ENCODE data around the gene GMCL1. TPM values are rescaled to one million over a fixed set of nuclear protein-coding genes. Genes with fewer than 3 reads are reported as not detected.

Gene GMCL1
- total RNA-seq, 1 donor from 2014 or later = 13.0 TPM

- no peak overlapping the region for H3K27ac Mint-ChIP-seq
- POLR2A ChIA-PET = no interaction called here
- no peaks in the 10 kb centered on the region for H3K9me3 Mint-ChIP-seq
These were observed 17.0 kb downstream of the GMCL1 start for GRCh38 chr2:69846182-69847067.

GRCh38 chr2:69847068-69847828, 17.8 kb downstream of the GMCL1 start:
- ATAC-seq (ENCODE audit: low read depth) = no peak
- Mint-ChIP-seq H3K9me3 (no peaks in the 10 kb centered on the region), H3K27me3 (no peaks in the 10 kb centered on the region), H3K36me3 (ENCODE audit: low read depth) (peaks cover 55% of the 10 kb centered on the region), H3K4me3 (no peak overlapping the region), H3K4me1 (no peaks in the 10 kb centered on the region), H3K27ac (no peak overlapping the region)
- ChIA-PET POLR2A (no interaction called here), CTCF (interaction anchor here (0.9 kb wide), 1 partner anchor 123 kb away, joined by 3 read pairs; no protein-coding TSS in a partner anchor)
- intact Hi-C loops (cut with micrococcal nuclease) = no loop called here
- no peak for DNase-seq
- no peak for TF ChIP-seq CTCF (IDR thresholded peaks at IDR 0.05)

More at GRCh38 chr2:69846182-69847067, 17.0 kb downstream of the GMCL1 start:
- no peaks in the 10 kb centered on the region for H3K27me3 Mint-ChIP-seq
- peaks cover 55% of the 10 kb centered on the region for H3K36me3 Mint-ChIP-seq (ENCODE audit: low read depth)
- no peaks in the 10 kb centered on the region for H3K4me1 Mint-ChIP-seq
- intact Hi-C loops (cut with micrococcal nuclease) = no loop called here
- ATAC-seq (ENCODE audit: low read depth) (no peak), DNase-seq (no peak)
- TF ChIP-seq CTCF (IDR thresholded peaks at IDR 0.05) = no peak
- H3K4me3 Mint-ChIP-seq = no peak overlapping the region
- CTCF ChIA-PET = no interaction called here

GRCh38 chr2:69848186-69848790, 18.8 kb downstream of the GMCL1 start:
- H3K27ac Mint-ChIP-seq = no peak overlapping the region
- H3K4me1 Mint-ChIP-seq = no peaks in the 10 kb centered on the region
- H3K27me3 Mint-ChIP-seq = no peaks in the 10 kb centered on the region
- ATAC-seq (ENCODE audit: low read depth) (no peak), DNase-seq (no peak)
- H3K9me3 Mint-ChIP-seq = no peaks in the 10 kb centered on the region
- POLR2A ChIA-PET = no interaction called here
- H3K36me3 Mint-ChIP-seq (ENCODE audit: low read depth) = peaks cover 59% of the 10 kb centered on the region
- CTCF ChIA-PET = interaction anchor here (0.9 kb wide), 1 partner anchor 124 kb away, joined by 3 read pairs; no protein-coding TSS in a partner anchor
- intact Hi-C loops (cut with micrococcal nuclease) = no loop called here
- no peak overlapping the region for H3K4me3 Mint-ChIP-seq
- TF ChIP-seq CTCF (IDR thresholded peaks at IDR 0.05) = no peak

GRCh38 chr2:69858261-69858660, 28.8 kb downstream of the GMCL1 start:
- no peaks in the 10 kb centered on the region for H3K9me3 Mint-ChIP-seq
- H3K36me3 Mint-ChIP-seq (ENCODE audit: low read depth) = peaks cover 27% of the 10 kb centered on the region

More at GRCh38 chr2:69858261-69858660, 28.8 kb downstream of the GMCL1 start:
- Mint-ChIP-seq H3K4me1 (no peaks in the 10 kb centered on the region), H3K27me3 (no peaks in the 10 kb centered on the region), H3K4me3 (no peak overlapping the region), H3K27ac (no peak overlapping the region)
- ATAC-seq (ENCODE audit: low read depth) (no peak), DNase-seq (no peak)
- ChIA-PET POLR2A (no interaction called here), CTCF (interaction anchor here (1.1 kb wide), 1 partner anchor 133 kb away, joined by 3 read pairs; no protein-coding TSS in a partner anchor)
- no peak for TF ChIP-seq CTCF (IDR thresholded peaks at IDR 0.05)
- intact Hi-C loops (cut with micrococcal nuclease) = no loop called here

All from activated B cell treated with CpG ODN at 0.5 μM for 24 hours (primary cell).